Hair follicular keratinocyte (primary cell): ENCODE data around the gene FAM83B. TPM values are rescaled to one million over a fixed set of nuclear protein-coding genes. Genes with fewer than 3 reads are reported as not detected.

ENCODE experiments used
- total RNA-seq: library from RNA; depleted of rRNA; stranded (reverse); fragments of >200 nt; gene quantifications from 2 replicates; pipeline ENCODE4 v1.2.3, GENCODE V29; 2015

The FAM83B gene
- total RNA-seq: 35.7 and 44.0 TPM in 2 replicates

GRCh38 chr6:54846243-54846856 is at the start of gene FAM83B:
FAM83B (plus strand) TSS chr6:54846771; CDS start chr6:54870247, 23,476 bp downstream.

